Measurements from ENCODE around the gene SQOR. TPM values are rescaled to one million over a fixed set of nuclear protein-coding genes. Genes with fewer than 3 reads are reported as not detected.

The SQOR gene
- total and polyA plus RNA-seq, 2 experiments from 2014 or later = 0.23 TPM; not detected in 1

GRCh38 chr15:45587863-45588170, 47.0 kb upstream of the SQOR start:
- Histone ChIP-seq H2AFZ (peak overlapping the region; percentile 99), H3K27ac (ENCODE audit: low read depth) (peak overlapping the region; percentile 98), H4K20me1 (replicated peaks; ENCODE audit: insufficient read depth) (peaks cover 10% of the 10 kb centered on the region; the same call in 1 of the 2 replicates), H3K79me2 (replicated peaks; ENCODE audit: insufficient read depth) (peaks cover 51% of the 10 kb centered on the region), H3K36me3 (ENCODE audit: insufficient read depth) (no peaks in the 10 kb centered on the region), H3K4me3 (peak overlapping the region; percentile 98), H3K4me1 (ENCODE audit: insufficient read depth) (peaks cover 13% of the 10 kb centered on the region), H3K27me3 (ENCODE audit: insufficient read depth) (no peaks in the 10 kb centered on the region), H3K9me2 (ENCODE audit: insufficient read depth) (no peaks in the 10 kb centered on the region), H3F3A (replicated peaks; ENCODE audit: low read depth) (peaks cover 3% of the 10 kb centered on the region; the same call in 1 of the 2 replicates), H3K4me2 (peak overlapping the region; percentile 99)
- TF ChIP-seq STAT1 (IDR thresholded peaks at IDR 0.05; ENCODE audit: unreplicated experiment) (no peak), POLR2AphosphoS5 (IDR thresholded peaks at IDR 0.05; ENCODE audit: low read depth) (no peak), ZNF462 (CRISPR knock-in tag; IDR thresholded peaks at IDR 0.05) (no peak), ZNF114 (CRISPR knock-in tag; IDR thresholded peaks at IDR 0.05) (no peak), CREB1 (CRISPR knock-in tag; IDR thresholded peaks at IDR 0.05; ENCODE audit: low read depth) (no peak), JUNB (IDR thresholded peaks at IDR 0.05; ENCODE audit: unreplicated experiment) (no peak), EZH2 (IDR thresholded peaks at IDR 0.05; ENCODE audit: low read depth, unreplicated experiment) (no peak), ETS1 (IDR thresholded peaks at IDR 0.05) (no peak), ZNF331 (CRISPR knock-in tag; IDR thresholded peaks at IDR 0.05; ENCODE audit: low read depth) (no peak), EZH2phosphoT487 (IDR thresholded peaks at IDR 0.05; ENCODE audit: unreplicated experiment) (no peak), REST (IDR thresholded peaks at IDR 0.05; ENCODE audit: unreplicated experiment) (no peak), NANOG (IDR thresholded peaks at IDR 0.05; ENCODE audit: borderline replicate concordance) (no peak), CTCF (conservative IDR thresholded peaks at IDR 0.05; ENCODE audit: low read depth in 2 of 2) (no peak)
- Mint-ChIP-seq H3K27me3 (ENCODE audit: insufficient read depth, low read depth, poor library complexity) (peaks cover 13% of the 10 kb centered on the region), H3K4me3 (peak overlapping the region; percentile 91), H3K36me3 (ENCODE audit: low read depth) (no peaks in the 10 kb centered on the region), H3K9me3 (no peaks in the 10 kb centered on the region), H3K27ac (peak overlapping the region; percentile 100), H3K4me1 (peaks cover 21% of the 10 kb centered on the region; the same call in 2 of the 3 replicates)
- no peak for ATAC-seq
- no peak for DNase-seq (ENCODE audit: low spot score)

Data from GM23338 (cell line).